HL-60 (cell line): Measurements from ENCODE around the gene ZNF100.

Source experiments
- DNase-seq, 2 experiments: peaks; one replicate each; pipeline ENCODE4 v3.0.0-alpha.2; 2010 to 2020; ENCODE audit warnings: low read depth in 1 of 2, low spot score in 1 of 2
- H3K27ac ChIP-seq: fragments of 250-450 bp; sonication (Bioruptor Pico); replicated peaks from 2 replicates; pipeline ENCODE4 v1.5.1; 2020; ENCODE audit warnings: mild to moderate bottlenecking, moderate library complexity
- H3K27me3 ChIP-seq: fragments of 250-450 bp; sonication (Bioruptor Pico); 2 replicates; pipeline ENCODE4 v1.5.1; 2021; ENCODE audit warnings: mild to moderate bottlenecking, moderate library complexity; ENCODE audit not compliant: insufficient read depth, poor library complexity, severe bottlenecking
- H3K4me3 ChIP-seq: replicated peaks from 2 replicates; pipeline ENCODE4 v1.5.1; 2011; ENCODE audit warnings: mild to moderate bottlenecking, control low read depth, low read length; ENCODE audit not compliant: insufficient read depth
- CTCF ChIP-seq: IDR thresholded peaks from one replicate; pipeline ENCODE4 v1.5.1; 2011; ENCODE audit warnings: low read length, control low read depth, inconsistent platforms; ENCODE audit not compliant: insufficient read depth
- GABPA ChIP-seq: IDR thresholded peaks from 2 replicates; pipeline ENCODE4 v1.6.1; 2012; ENCODE audit warnings: low read depth
- POLR2AphosphoS5 ChIP-seq: IDR thresholded peaks from 2 replicates; pipeline ENCODE4 v1.6.1; 2012; ENCODE audit warnings: low read depth
- REST ChIP-seq: IDR thresholded peaks from 2 replicates; pipeline ENCODE4 v1.6.1; 2012; ENCODE audit warnings: low read depth; ENCODE audit not compliant: insufficient replicate concordance
- SPI1 ChIP-seq: IDR thresholded peaks from 2 replicates; pipeline ENCODE4 v1.6.1; 2012; ENCODE audit warnings: low read depth, mild to moderate bottlenecking, borderline replicate concordance

ZNF100 gene

GRCh38 chr19:21688464-21688863 lies 78.9 kb downstream of the ZNF100 start:
- Histone ChIP-seq H3K27me3 (no peaks in the 10 kb centered on the region), H3K4me3 (no peak overlapping the region), H3K27ac (no peak overlapping the region)
- DNase-seq, result no peak
- TF ChIP-seq CTCF (no peak), POLR2AphosphoS5 (no peak)

GRCh38 chr19:21680671-21681070 lies 86.7 kb downstream of the ZNF100 start:
- Histone ChIP-seq H3K4me3 (no peak overlapping the region), H3K27ac (no peak overlapping the region), H3K27me3 (no peaks in the 10 kb centered on the region)
- DNase-seq, result no peak
- no peak for TF ChIP-seq POLR2AphosphoS5
- no peak for TF ChIP-seq GABPA
- no peak for TF ChIP-seq SPI1
- TF ChIP-seq CTCF, result no peak
- no peak for TF ChIP-seq REST

- Histone ChIP-seq H3K27ac (no peak overlapping the region), H3K4me3 (no peak overlapping the region), H3K27me3 (no peaks in the 10 kb centered on the region)
- no peak for TF ChIP-seq REST
- no peak for TF ChIP-seq GABPA
- no peak for TF ChIP-seq SPI1
- TF ChIP-seq CTCF, result no peak
- no peak for TF ChIP-seq POLR2AphosphoS5
- DNase-seq, result no peak
Observed at GRCh38 chr19:21680026-21680425, 87.4 kb downstream of the ZNF100 start.

GRCh38 chr19:21677696-21678418 lies 89.5 kb downstream of the ZNF100 start:
- DNase-seq, result no peak
- TF ChIP-seq POLR2AphosphoS5 (no peak), GABPA (no peak), SPI1 (no peak), REST (no peak), CTCF (no peak)
- Histone ChIP-seq H3K4me3 (no peak overlapping the region), H3K27me3 (no peaks in the 10 kb centered on the region), H3K27ac (no peak overlapping the region)
